Measurements from ENCODE around the gene SMARCB1. TPM values are rescaled to one million over a fixed set of nuclear protein-coding genes. Genes with fewer than 3 reads are reported as not detected.

The SMARCB1 gene
- 17.4 and 23.4 TPM in 2 replicates for total RNA-seq

GRCh38 chr22:23786752-23787599 is at the start of gene SMARCB1:
Gene SMARCB1 (plus strand): TSS chr22:23786966. CDS start chr22:23787170, 204 bp downstream.

DNA sequence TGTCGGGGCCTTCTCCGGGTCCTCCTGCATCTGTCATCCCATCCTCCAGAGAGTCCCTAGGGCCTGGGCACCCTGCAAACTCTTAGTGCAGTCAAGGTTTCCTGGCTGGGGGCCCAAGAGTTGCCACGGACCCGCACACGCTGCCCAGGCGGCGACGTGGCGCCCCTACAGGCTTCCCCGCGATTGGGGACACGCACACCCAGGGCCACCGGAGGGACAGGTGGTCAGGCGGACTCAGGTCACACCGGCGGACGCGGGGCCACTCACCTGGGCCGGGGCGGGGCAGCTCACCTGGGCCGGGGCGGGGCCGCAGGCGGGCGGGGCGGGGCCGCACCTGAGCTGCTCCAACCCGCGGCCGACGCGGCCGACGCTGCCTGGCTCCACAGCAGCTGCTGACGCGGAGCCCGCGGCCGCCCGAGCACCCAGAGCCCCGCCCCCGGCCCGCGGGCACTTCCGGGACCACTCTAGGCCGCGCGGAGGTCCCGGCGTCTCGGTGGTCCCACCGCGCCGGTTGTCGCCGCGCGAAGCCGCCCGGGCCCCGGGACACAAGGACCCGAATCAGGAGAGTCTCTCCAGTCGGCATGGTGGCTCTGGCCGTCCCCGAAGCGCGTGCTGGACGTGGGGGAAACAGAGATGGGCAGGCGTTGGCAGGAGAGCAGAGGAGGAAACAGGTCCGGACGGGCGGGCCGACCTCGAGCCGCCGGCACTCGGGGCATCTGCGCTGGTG is 35.9 kb upstream of the SMARCB1 start, which contains the start of gene ZNF70:
TSS of gene ZNF70 (minus strand) at position 399 of the 727 bp plus-strand sequence. CDS start 5,972 bp downstream, outside the sequence.

DNA sequence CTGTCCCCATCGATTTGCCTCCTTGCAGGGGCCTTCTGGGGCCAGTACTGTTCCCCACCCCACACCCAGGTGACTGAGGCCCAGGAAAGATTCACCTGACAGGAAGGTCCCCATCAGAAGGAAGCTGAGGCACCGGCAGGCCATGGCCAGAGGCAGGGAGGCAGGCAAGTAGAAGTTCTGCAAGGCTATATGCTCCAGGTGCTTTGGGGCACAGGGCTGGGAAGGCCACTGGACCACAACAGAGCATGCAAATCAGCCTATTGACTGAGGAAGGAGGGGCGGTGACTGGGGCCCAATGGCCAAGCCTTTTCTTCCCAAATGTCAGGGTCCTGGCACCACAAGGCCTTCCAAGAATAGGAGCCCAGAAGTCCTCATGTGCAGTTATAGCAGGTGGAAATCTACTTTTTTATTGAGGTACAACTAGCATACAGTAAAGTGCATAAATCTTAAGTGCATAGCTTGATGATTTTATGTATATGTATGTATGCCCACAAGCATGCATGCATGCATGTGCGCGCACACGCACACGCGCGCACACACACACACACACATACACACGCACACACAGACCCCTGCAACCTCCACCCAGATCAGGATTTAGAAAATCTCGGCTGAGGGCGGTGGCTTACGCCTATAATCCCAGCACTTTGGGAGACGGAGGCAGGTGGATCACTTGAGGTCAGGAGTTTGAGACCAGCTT is 32.4 kb upstream of the SMARCB1 start, which contains the start of gene VPREB3:
TSS of gene VPREB3 (minus strand) at position 206 of the 700 bp plus-strand sequence. CDS start at position 144, 62 bp downstream.

GRCh38 chr22:23762842-23763578 is 23.8 kb upstream of the SMARCB1 start, which contains the start of gene C22orf15:
Gene C22orf15 (plus strand): TSS chr22:23762990. CDS start chr22:23763307, 317 bp downstream.

GRCh38 chr22:23767673-23768548 is 18.9 kb upstream of the SMARCB1 start, which contains the start of gene CHCHD10:
Gene CHCHD10 (minus strand): TSS chr22:23767972. CDS start chr22:23767874, 98 bp downstream.

GRCh38 chr22:23772649-23773473 is 13.9 kb upstream of the SMARCB1 start, which contains the start of gene MMP11:
Gene MMP11 (plus strand): TSS chr22:23772849. CDS start chr22:23772871, 22 bp downstream.

GRCh38 chr22:23838681-23839468 is 52.1 kb downstream of the SMARCB1 start, which contains the start of gene DERL3:
Gene DERL3 (minus strand): TSS chr22:23839006. CDS start chr22:23838987, 19 bp downstream.

GRCh38 chr22:23857606-23858483 is 71.1 kb downstream of the SMARCB1 start, which contains the start of gene SLC2A11:
Gene SLC2A11 (plus strand): TSS chr22:23857875. CDS start chr22:23858000, 125 bp downstream.

Other genes starting within 250 kb of the SMARCB1 start
- gene IGLL1, start 206.7 kb upstream of the SMARCB1 start, total RNA-seq, result not detected in 2 replicates
- 0.37 TPM in 1 of 2 replicates, not detected in the other for gene DRICH1, start 154.6 kb upstream of the SMARCB1 start, total RNA-seq
- gene RGL4, start 96.0 kb upstream of the SMARCB1 start, total RNA-seq, result not detected in 2 replicates
- gene ZNF70, start 35.9 kb upstream of the SMARCB1 start, total RNA-seq, result 2.6 and 3.4 TPM in 2 replicates
- not detected in 2 replicates for gene VPREB3, start 32.5 kb upstream of the SMARCB1 start, total RNA-seq
- gene C22orf15, start 24.0 kb upstream of the SMARCB1 start, total RNA-seq, result 3.0 and 4.3 TPM in 2 replicates
- gene CHCHD10, start 19.0 kb upstream of the SMARCB1 start, total RNA-seq, result 2.8 and 6.0 TPM in 2 replicates
- 9.2 and 19.8 TPM in 2 replicates for gene MMP11, start 14.1 kb upstream of the SMARCB1 start, total RNA-seq
- gene DERL3, start 52.0 kb downstream of the SMARCB1 start, total RNA-seq, result 0.14 and 0.37 TPM in 2 replicates
- gene SLC2A11, start 70.9 kb downstream of the SMARCB1 start, total RNA-seq, result 11.9 and 13.1 TPM in 2 replicates
- gene MIF, start 107.4 kb downstream of the SMARCB1 start, total RNA-seq, result 460 and 480 TPM in 2 replicates
- gene GSTT2B, start 174.2 kb downstream of the SMARCB1 start, total RNA-seq, result 7.0 and 7.2 TPM in 2 replicates
- gene DDTL, start 179.9 kb downstream of the SMARCB1 start, total RNA-seq, result 0.85 and 0.92 TPM in 2 replicates
- gene DDT, start 187.5 kb downstream of the SMARCB1 start, total RNA-seq, result 88.7 and 111 TPM in 2 replicates
- gene GSTT2, start 193.2 kb downstream of the SMARCB1 start, total RNA-seq, result 0.09 and 0.14 TPM in 2 replicates
- not detected in 2 replicates for gene GSTT4, start 218.5 kb downstream of the SMARCB1 start, total RNA-seq
- 25.6 and 38.6 TPM in 2 replicates for gene CABIN1, start 224.3 kb downstream of the SMARCB1 start, total RNA-seq